ACHN (cell line): Measurements from ENCODE around the gene CHD5.

Experiments used
- DNase-seq: peaks from one replicate; pipeline ENCODE4 v3.0.0-alpha.2; 2015
- in situ Hi-C: cut with HindIII; loops from 2 replicates; pipeline ENCODE4 v1.10.0; 2017; ENCODE audit warnings: low sequenced_read_pairs, low pct_ligation_motif_present, low pct_unique_long_range_greater_than_20kb

The CHD5 gene

GRCh38 chr1:6107409-6108356 is 72.4 kb downstream of the CHD5 start:
- no peak for DNase-seq
- in situ Hi-C loops: no loop called here

GRCh38 chr1:6106977-6107376 is 73.1 kb downstream of the CHD5 start:
- DNase-seq: no peak
- in situ Hi-C loops: no loop called here

- in situ Hi-C loops: no loop called here
- DNase-seq: no peak
These were observed 73.8 kb downstream of the CHD5 start for GRCh38 chr1:6106321-6106731.

GRCh38 chr1:6105763-6106162 is 74.4 kb downstream of the CHD5 start:
- in situ Hi-C loops: no loop called here
- no peak for DNase-seq

GRCh38 chr1:6105218-6105679 is 74.9 kb downstream of the CHD5 start:
- in situ Hi-C loops: no loop called here
- peak; percentile 14 for DNase-seq

GRCh38 chr1:6104631-6105030 is 75.5 kb downstream of the CHD5 start:
- in situ Hi-C loops: no loop called here

GRCh38 chr1:6103854-6104530 is 76.1 kb downstream of the CHD5 start:
- in situ Hi-C loops: no loop called here
- DNase-seq: no peak

More at GRCh38 chr1:6104631-6105030, 75.5 kb downstream of the CHD5 start:
- DNase-seq: no peak

- DNase-seq: no peak
- in situ Hi-C loops: no loop called here
These were observed 76.8 kb downstream of the CHD5 start for GRCh38 chr1:6103111-6103853.

- in situ Hi-C loops: no loop called here
- no peak for DNase-seq
These were observed 77.6 kb downstream of the CHD5 start for GRCh38 chr1:6102532-6102845.

GRCh38 chr1:6101826-6102531 is 78.1 kb downstream of the CHD5 start:
- in situ Hi-C loops: no loop called here
- DNase-seq: no peak

GRCh38 chr1:6100861-6101783 is 79.0 kb downstream of the CHD5 start:
- DNase-seq: no peak
- in situ Hi-C loops: no loop called here

- peak; percentile 8 for DNase-seq
- in situ Hi-C loops: no loop called here
These were observed 80.0 kb downstream of the CHD5 start for GRCh38 chr1:6099787-6100765.

- in situ Hi-C loops: no loop called here
- DNase-seq: no peak
These were observed 80.8 kb downstream of the CHD5 start for GRCh38 chr1:6099297-6099696.

- DNase-seq: no peak
- in situ Hi-C loops: no loop called here
These were observed 81.6 kb downstream of the CHD5 start for GRCh38 chr1:6098303-6099215.

GRCh38 chr1:6097824-6098223 is 82.3 kb downstream of the CHD5 start:
- in situ Hi-C loops: no loop called here
- no peak for DNase-seq
